Measurements from ENCODE around the gene ABHD12B.

DNA sequence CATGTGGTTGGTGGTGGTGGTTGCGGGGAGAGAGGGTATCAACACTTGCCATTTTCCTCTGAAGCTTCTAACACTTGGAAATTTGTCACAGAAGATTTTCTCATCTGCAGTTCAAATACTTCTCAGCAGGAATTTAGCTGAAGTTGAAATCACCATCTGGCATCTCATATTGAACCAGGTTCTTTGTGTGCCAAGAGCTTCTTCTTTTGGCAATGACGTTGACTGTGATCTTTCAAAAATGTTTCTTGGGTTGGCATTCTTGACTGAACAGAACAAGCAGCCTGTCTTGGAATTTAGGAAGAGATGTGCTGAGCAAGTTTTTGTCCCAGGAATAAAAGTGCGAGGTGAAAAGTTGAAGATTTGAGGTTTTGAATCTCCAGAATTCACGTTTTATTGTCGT is 32.2 kb upstream of the ABHD12B start:
- TF ChIP-seq, protein P1, sequence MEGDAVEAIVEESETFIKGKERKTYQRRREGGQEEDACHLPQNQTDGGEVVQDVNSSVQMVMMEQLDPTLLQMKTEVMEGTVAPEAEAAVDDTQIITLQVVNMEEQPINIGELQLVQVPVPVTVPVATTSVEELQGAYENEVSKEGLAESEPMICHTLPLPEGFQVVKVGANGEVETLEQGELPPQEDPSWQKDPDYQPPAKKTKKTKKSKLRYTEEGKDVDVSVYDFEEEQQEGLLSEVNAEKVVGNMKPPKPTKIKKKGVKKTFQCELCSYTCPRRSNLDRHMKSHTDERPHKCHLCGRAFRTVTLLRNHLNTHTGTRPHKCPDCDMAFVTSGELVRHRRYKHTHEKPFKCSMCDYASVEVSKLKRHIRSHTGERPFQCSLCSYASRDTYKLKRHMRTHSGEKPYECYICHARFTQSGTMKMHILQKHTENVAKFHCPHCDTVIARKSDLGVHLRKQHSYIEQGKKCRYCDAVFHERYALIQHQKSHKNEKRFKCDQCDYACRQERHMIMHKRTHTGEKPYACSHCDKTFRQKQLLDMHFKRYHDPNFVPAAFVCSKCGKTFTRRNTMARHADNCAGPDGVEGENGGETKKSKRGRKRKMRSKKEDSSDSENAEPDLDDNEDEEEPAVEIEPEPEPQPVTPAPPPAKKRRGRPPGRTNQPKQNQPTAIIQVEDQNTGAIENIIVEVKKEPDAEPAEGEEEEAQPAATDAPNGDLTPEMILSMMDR (conservative IDR thresholded peaks at IDR 0.05 in 1 of 2, IDR thresholded peaks at IDR 0.05 in 1 of 2; ENCODE audit: low read depth in 1 of 2, low read length in 2 of 2) = no peak
- no peak for TF ChIP-seq EZH2 (IDR thresholded peaks at IDR 0.05; ENCODE audit: low read length, missing control alignments)

Data from fibroblast of lung (primary cell).